ENCODE results near the gene CORO6. TPM values are rescaled to one million over a fixed set of nuclear protein-coding genes. Genes with fewer than 3 reads are reported as not detected.

Gene CORO6
- total RNA-seq, 1 experiment from 2014 or later, result 9.7 TPM

DNA sequence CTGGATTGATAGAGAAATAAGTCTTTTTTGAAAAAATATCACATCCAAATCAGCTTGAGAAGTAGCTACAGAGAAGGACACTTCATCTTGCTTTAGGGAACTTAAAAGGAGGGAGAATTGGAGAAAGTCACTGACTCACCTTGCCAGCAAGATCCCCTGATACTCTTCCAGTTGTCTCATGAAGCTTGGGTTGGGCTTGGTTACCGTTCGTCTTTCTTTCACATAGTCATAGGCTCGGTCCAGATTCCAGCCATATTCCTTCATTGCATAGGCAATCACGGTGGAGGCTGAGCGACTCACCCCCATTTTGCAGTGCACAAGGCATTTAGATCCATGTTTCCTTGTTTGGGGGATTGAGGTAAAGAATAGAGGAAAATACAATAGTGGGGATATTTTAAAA lies 25.3 kb upstream of the CORO6 start:
- TF ChIP-seq SIN3A (IDR thresholded peaks at IDR 0.05; ENCODE audit: borderline replicate concordance, insufficient read depth, low read depth, low read length), result no peak
- no peak for TF ChIP-seq TCF7L2 (IDR thresholded peaks at IDR 0.05; ENCODE audit: low read depth, low read length)
- TF ChIP-seq, protein P1, sequence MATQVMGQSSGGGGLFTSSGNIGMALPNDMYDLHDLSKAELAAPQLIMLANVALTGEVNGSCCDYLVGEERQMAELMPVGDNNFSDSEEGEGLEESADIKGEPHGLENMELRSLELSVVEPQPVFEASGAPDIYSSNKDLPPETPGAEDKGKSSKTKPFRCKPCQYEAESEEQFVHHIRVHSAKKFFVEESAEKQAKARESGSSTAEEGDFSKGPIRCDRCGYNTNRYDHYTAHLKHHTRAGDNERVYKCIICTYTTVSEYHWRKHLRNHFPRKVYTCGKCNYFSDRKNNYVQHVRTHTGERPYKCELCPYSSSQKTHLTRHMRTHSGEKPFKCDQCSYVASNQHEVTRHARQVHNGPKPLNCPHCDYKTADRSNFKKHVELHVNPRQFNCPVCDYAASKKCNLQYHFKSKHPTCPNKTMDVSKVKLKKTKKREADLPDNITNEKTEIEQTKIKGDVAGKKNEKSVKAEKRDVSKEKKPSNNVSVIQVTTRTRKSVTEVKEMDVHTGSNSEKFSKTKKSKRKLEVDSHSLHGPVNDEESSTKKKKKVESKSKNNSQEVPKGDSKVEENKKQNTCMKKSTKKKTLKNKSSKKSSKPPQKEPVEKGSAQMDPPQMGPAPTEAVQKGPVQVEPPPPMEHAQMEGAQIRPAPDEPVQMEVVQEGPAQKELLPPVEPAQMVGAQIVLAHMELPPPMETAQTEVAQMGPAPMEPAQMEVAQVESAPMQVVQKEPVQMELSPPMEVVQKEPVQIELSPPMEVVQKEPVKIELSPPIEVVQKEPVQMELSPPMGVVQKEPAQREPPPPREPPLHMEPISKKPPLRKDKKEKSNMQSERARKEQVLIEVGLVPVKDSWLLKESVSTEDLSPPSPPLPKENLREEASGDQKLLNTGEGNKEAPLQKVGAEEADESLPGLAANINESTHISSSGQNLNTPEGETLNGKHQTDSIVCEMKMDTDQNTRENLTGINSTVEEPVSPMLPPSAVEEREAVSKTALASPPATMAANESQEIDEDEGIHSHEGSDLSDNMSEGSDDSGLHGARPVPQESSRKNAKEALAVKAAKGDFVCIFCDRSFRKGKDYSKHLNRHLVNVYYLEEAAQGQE (IDR thresholded peaks at IDR 0.05; ENCODE audit: insufficient read depth in 1 of 2, low read depth in 2 of 2, low read length in 1 of 2), result no peak
- no peak for TF ChIP-seq CTCF (IDR thresholded peaks at IDR 0.05)
- no peak for TF ChIP-seq POLR2AphosphoS5 (IDR thresholded peaks at IDR 0.05; ENCODE audit: low read depth, low read length)
- BruUV-seq (replicated peaks), result no TSS peak
- in situ Hi-C loops (cut with HindIII; ENCODE audit: low pct_unique_long_range_greater_than_20kb, low sequenced_read_pairs), result no loop called here
- Histone ChIP-seq H3K4me1 (ENCODE audit: control insufficient read depth, insufficient read depth, low read length) (no peaks in the 10 kb centered on the region), H3K27ac (ENCODE audit: low read length) (no peak overlapping the region), H3K4me3 (ENCODE audit: low read depth in 2 of 2, low read length in 2 of 2) (no peak overlapping the region), H3K27me3 (ENCODE audit: control insufficient read depth, insufficient read depth, low read length) (no peaks in the 10 kb centered on the region), H3K9me3 (ENCODE audit: control insufficient read depth, insufficient read depth, low read depth, low read length) (no peaks in the 10 kb centered on the region), H3K36me3 (ENCODE audit: control insufficient read depth, insufficient read depth, low read length) (no peaks in the 10 kb centered on the region)
- CTCF ChIA-PET, result no interaction called here
- no peak for ATAC-seq
- no peak for DNase-seq (ENCODE audit: low read depth, low spot score)
- POLR2A ChIA-PET, result interaction anchor here (0.7 kb wide), 1 partner anchor 27 kb away, joined by 3 read pairs; no protein-coding TSS in a partner anchor
- intact Hi-C loops (cut with micrococcal nuclease; ENCODE audit: unreplicated experiment), result no loop called here

- intact Hi-C loops (cut with micrococcal nuclease; ENCODE audit: unreplicated experiment), result no loop called here
- H3K4me1 ChIP-seq (ENCODE audit: control insufficient read depth, insufficient read depth, low read length), result no peaks in the 10 kb centered on the region
- ChIA-PET POLR2A (no interaction called here), CTCF (no interaction called here)
- H3K36me3 ChIP-seq (ENCODE audit: control insufficient read depth, insufficient read depth, low read length), result no peaks in the 10 kb centered on the region
- ATAC-seq, result no peak
- no peaks in the 10 kb centered on the region for H3K27me3 ChIP-seq (ENCODE audit: control insufficient read depth, insufficient read depth, low read length)
- no peak for DNase-seq (ENCODE audit: low read depth, low spot score)
- TF ChIP-seq POLR2AphosphoS5 (IDR thresholded peaks at IDR 0.05; ENCODE audit: low read depth, low read length), result no peak
- TF ChIP-seq, protein P1 (IDR thresholded peaks at IDR 0.05; ENCODE audit: insufficient read depth in 1 of 2, low read depth in 2 of 2, low read length in 1 of 2), result no peak
- no peak for TF ChIP-seq SIN3A (IDR thresholded peaks at IDR 0.05; ENCODE audit: borderline replicate concordance, insufficient read depth, low read depth, low read length)
- no peak for TF ChIP-seq CTCF (IDR thresholded peaks at IDR 0.05)
- no peak for TF ChIP-seq TCF7L2 (IDR thresholded peaks at IDR 0.05; ENCODE audit: low read depth, low read length)
- H3K27ac ChIP-seq (ENCODE audit: low read length), result no peak overlapping the region
- BruUV-seq (replicated peaks), result no TSS peak
- H3K4me3 ChIP-seq (ENCODE audit: low read depth in 2 of 2, low read length in 2 of 2), result no peak overlapping the region
- no peaks in the 10 kb centered on the region for H3K9me3 ChIP-seq (ENCODE audit: control insufficient read depth, insufficient read depth, low read depth, low read length)
- in situ Hi-C loops (cut with HindIII; ENCODE audit: low pct_unique_long_range_greater_than_20kb, low sequenced_read_pairs), result no loop called here
Measured at GRCh38 chr17:29645515-29646051, 22.9 kb upstream of the CORO6 start.

Measured in Panc1 (cell line).